ENCODE data around the gene ISM1.

The ISM1 gene

DNA sequence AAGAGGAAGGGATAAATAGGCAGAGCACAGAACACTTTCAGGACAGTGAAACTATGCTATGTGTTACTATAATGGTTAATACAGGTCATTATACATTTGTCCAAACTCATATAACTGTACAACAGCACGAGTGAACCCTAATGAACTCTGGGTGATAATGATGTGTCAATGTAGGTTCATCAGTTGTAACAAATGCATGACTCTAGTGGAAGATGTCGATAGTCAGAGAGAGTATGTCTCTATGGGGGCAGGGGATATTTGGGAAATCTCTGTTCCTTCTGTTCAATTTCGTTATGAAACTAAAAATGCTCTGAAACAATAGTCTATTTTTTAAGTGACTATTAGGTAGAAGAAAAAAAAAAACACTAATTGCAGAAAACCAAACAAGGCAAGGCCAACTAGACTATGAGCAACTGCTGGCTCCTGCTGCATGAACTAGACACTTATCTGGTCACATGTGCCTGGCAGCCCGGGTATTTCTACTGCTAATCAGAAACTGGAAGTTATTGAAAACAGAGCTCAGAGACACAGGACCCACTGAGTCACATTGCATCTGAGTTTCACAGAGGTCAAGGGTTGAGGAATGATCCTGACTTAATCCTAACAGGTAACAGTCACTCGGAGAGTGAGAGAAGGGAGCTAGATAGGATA is 97.9 kb downstream of the ISM1 start:
- DNase-seq, result no peak

DNA sequence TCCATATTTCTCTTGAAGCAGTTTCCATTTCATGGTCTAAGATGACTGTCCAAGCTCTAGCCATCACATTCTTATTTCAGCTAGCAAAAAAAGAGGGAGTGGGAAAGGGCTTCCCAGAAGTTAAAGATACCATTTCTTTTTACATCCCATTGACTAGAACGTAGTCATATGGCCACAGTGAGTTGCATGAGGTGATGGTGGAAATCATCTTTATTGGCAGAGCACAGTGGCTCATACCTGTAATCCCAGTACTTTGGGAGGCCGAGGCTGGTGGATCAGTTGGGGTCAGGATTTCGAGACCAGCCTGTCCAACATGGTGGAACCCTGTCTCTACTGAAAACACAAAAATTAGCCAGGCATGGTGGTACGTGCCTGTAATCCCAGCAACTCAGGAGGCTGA is 99.6 kb downstream of the ISM1 start:
- no peak for DNase-seq

- DNase-seq, result no peak
Observed at GRCh38 chr20:13321416-13321815, 100.3 kb downstream of the ISM1 start.

GRCh38 chr20:13322198-13322597 is 101.1 kb downstream of the ISM1 start:
- DNase-seq, result no peak

DNA sequence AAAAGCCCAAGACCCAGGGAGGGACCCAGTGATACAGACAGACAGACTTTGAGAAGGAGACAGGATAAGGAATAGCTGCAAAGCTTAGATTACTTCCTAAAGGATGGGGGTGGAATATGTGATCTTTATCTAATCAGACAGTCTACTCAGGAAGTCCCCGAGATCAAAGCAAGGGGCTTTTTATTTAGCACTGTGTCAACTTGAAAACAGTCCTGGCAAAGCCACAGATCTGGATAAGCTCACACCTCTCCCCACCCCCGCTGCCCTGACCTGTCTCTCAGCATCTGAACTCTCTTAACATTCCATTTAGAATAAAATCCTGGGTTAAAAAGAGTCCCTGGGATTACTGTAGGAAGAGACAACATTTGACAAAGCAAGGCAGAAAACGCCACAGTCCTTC is 101.5 kb downstream of the ISM1 start:
- DNase-seq, result no peak

DNA sequence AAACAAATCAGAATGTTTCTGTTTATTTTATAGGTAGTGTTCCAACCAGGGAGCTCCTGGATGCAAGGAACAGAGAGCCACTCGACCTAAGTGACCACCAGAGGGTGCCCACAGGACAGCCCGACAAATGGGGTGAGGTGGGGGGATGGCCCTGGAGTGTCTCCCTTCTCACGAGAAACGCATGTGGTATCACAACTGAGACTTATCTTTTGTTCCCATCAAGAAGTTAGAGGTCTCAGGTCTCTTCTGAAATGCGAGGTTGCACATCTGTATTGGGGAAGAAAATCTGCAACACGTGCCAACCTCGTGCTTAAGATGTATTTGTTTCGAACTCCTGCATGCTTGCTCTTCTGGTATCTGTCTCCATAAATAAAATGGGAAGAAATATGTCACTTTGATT is 104.0 kb downstream of the ISM1 start:
- no peak for DNase-seq

GRCh38 chr20:13325796-13326340 is 104.8 kb downstream of the ISM1 start:
- DNase-seq, result no peak

DNA sequence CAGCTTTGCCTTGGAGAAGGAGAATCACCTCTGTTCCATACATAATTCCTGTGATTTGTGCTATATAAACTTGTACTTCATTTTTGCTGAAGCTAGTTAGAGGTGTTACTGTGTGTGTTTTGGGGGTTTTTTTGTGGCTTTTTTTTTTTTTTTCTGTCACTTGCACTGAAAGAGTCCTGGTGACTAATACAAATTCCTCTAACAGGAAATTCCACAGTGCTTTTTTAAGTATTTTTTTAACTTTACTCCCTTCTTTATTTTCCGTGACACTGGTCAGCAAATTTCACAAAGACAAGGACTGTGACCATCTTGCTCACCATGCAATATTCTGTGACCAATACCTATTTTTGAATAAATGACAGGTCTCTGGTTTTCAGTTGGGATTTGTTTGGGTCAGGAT is 110.5 kb downstream of the ISM1 start:
- DNase-seq, result no peak

DNA sequence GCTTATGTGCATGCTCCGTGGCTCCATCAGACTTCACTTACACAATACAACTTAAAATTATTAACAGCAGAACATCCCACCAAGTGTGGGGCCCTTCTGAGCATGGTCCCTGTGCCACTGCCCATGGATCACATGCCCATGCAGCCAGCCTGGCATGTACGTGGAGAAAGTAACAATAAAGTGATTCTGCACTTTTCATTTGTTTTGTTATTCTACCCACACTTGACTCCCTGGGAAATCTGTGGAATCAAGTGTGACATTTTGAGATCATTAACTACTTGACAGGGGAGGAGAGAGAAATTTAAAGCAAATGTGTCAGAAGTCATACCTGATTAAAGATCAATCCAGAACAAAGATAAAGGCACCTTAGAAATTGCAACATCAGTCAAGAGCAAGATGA is 112.0 kb downstream of the ISM1 start:
- no peak for DNase-seq

DNA sequence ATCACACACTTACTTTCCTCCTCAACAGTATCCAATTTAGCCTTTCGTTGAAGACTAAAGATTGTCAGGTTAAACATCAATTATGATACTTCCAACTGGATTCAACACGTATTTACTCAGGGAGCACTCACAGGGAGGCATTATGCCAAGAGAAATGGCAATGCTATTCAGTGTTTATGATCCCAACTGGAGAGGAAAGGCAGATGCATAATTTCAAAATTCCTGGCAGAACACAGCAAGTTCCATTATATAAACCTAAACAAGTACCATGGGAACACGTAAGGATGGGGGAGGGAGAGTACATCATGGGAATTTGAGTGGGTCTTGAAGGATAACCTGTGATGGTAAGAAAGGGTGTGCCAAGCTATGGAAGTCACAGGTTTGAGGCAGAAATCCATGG is 112.7 kb downstream of the ISM1 start:
- DNase-seq, result no peak

GRCh38 chr20:13336308-13337089 is 115.4 kb downstream of the ISM1 start:
- DNase-seq, result no peak

- no peak for DNase-seq
Observed at GRCh38 chr20:13337090-13337784, 116.2 kb downstream of the ISM1 start.

DNA sequence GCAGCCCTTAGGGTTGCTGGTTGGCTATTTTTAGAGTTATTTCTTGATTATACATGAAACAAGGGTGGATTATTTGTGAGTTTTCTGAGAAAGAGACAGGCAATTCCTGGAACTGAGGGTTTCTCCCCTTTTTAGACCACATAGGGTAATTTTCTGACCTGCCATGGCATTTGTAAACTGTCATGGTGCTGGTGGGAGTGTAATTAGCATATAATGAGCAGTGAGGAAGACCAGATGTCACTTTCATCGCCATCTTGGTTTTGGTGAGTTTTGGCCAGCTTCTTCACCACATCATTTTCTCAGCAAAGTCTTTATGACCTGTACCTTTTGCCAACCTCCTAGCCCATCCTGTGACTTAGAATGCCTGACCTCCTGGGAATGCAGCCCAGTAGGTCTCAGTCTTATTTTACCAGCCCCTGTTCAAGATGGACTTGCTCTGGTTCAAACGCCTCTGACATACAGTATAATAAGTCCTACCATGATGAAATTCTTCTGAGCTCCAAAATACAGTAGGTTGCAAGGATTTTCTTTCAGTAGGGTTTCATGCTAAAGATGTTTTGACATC is 117.1 kb downstream of the ISM1 start:
- DNase-seq, result no peak

DNA sequence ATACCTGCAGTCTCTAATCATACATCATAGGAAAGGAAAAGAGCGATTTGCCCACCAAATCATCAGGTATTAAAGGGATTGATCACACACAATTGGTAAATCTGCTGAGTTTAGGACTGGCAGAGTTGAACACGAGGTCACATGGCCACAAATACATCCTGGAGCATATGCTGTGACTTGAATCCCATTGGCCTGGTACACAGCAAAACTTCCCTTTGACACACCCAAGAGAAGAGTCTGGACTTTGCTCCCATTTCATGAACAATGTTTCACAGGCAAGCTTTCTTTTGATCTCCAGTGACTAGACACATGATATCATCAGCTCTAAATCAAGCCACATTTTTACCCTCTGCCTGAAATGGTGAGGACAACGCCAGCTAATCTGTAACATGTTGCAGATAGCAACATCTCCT is 117.9 kb downstream of the ISM1 start:
- DNase-seq, result no peak

DNA sequence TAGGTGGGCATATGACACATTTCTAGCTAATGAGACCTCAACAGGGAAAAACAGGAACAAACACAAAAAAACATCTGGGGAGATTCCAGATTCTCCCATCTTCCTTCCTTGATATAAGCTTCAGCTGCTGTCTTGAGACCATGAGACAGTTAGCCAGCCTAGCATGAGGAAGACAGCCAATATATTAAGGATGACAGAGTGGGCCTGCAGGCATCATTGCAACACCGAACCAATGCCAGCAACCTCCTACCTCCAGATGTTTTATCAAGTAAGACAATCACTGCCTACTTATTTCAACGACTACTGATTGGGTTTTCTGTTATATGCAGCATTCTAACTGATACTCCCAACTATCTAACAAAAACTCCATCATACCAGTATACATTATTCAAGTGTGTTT is 119.0 kb downstream of the ISM1 start:
- no peak for DNase-seq

- no peak for DNase-seq
Observed at GRCh38 chr20:13341737-13342393, 120.8 kb downstream of the ISM1 start.

DNA sequence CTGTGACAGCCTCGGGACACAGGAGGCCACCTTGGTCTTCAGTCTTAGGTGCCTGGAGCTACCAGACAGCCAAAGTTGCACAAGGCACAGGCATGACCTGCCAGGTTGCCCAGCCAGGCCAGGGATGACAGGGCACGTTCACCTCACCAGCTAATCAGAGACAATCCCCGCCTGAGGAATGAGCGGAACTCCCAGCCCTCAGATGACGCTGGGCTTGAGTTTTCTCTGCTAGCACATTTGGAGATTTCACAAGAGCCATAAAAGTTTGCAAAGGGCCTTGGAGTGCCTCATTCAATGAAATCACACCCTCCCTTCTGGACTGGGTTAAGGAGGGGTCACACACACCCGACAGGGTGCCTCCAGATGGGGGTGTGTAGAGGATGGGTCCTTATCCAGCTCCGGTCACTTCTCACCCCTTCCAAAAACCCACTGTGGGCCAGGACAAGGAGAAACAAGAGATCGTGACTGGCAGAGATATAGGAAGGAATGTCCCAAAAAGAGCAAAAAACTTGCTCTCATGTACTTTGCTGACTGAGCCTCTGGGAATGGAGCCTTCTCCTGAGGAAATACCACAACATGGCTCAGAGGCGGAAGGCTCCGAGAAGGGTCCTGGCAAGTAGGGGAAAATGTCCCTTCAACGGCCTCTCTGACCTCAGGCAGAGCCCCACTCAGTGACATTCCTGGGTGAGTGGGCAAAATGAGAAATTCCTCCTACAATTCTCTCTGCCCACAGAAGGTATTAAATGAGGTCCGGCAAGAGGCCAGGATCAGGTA is 121.6 kb downstream of the ISM1 start:
- no peak for DNase-seq

DNA sequence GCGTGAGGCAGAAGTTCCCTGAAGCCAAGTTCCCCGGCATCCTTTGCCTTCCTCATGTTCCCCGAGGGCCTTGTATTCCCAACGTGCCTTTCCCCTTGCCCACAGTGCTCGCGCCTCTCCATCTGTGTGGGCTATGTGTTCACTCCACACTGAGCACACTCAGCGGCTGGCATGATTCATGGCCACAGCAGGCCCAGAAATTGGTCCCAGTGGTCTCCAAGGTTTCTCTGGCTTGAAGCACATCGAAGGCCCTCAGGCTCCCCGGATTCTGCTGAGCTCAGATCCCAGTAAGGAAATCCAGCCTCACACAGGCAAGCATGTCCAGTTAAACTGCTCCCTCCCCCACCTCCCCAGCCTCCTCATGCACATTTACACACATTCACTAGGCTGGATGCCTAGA is 123.6 kb downstream of the ISM1 start:
- DNase-seq, result no peak

- no peak for DNase-seq
Observed at GRCh38 chr20:13348311-13349234, 127.5 kb downstream of the ISM1 start.

GRCh38 chr20:13349235-13349604 is 128.1 kb downstream of the ISM1 start:
- no peak for DNase-seq
